Neuronal stem cell (in vitro differentiated cells): ENCODE data around the gene CAPS.

Source experiments
- DNase-seq: peaks from one replicate; pipeline ENCODE4 v3.0.0-alpha.2; 2013; ENCODE audit warnings: low spot score
- H2AFZ ChIP-seq: one replicate; pipeline ENCODE4 v1.6.1; 2013; ENCODE audit warnings: mild to moderate bottlenecking, low read length, inconsistent platforms
- H2AK5ac ChIP-seq: 2 replicates; pipeline ENCODE4 v1.6.1; 2013; ENCODE audit warnings: low read depth, mild to moderate bottlenecking, inconsistent platforms, low read length, moderate library complexity, mixed read lengths
- H2BK120ac ChIP-seq: 2 replicates; pipeline ENCODE4 v1.6.1; 2013; ENCODE audit warnings: low read depth, mild to moderate bottlenecking, inconsistent platforms, low read length, moderate library complexity, mixed read lengths
- H2BK12ac ChIP-seq: one replicate; pipeline ENCODE4 v1.6.1; 2013; ENCODE audit warnings: low read length, inconsistent platforms
- H2BK15ac ChIP-seq: 2 replicates; pipeline ENCODE4 v1.6.1; 2013; ENCODE audit warnings: mild to moderate bottlenecking, low read length, inconsistent platforms, mixed read lengths
- H2BK5ac ChIP-seq: one replicate; pipeline ENCODE4 v1.6.1; 2013; ENCODE audit warnings: inconsistent platforms, mild to moderate bottlenecking, low read length, moderate library complexity
- H3K14ac ChIP-seq: one replicate; pipeline ENCODE4 v1.6.1; 2013; ENCODE audit warnings: low read length, inconsistent platforms
- H3K18ac ChIP-seq: 2 replicates; pipeline ENCODE4 v1.6.1; 2013; ENCODE audit warnings: low read length, inconsistent platforms
- H3K23ac ChIP-seq: 2 replicates; pipeline ENCODE4 v1.6.1; 2013; ENCODE audit warnings: low read depth, mild to moderate bottlenecking, mixed read lengths, low read length, inconsistent platforms; ENCODE audit not compliant: poor library complexity
- H3K27ac ChIP-seq: replicated peaks from 3 replicates; pipeline ENCODE4 v1.5.1; 2013; ENCODE audit warnings: low read length, inconsistent platforms
- H3K27me3 ChIP-seq, 3 experiments: 2 replicates each; pipeline ENCODE4 v1.6.1; 2013; ENCODE audit warnings: low read length in 3 of 3, mild to moderate bottlenecking in 2 of 3, inconsistent platforms in 1 of 3, low read depth in 1 of 3, mixed read lengths in 1 of 3, moderate library complexity in 1 of 3; ENCODE audit not compliant: control insufficient read depth in 3 of 3, insufficient read depth in 3 of 3
- H3K36me3 ChIP-seq, 2 donors: replicated peaks in 1 of 2; 2 replicates each; pipeline ENCODE4 v1.6.1; 2013; ENCODE audit warnings: low read length in 2 of 2; ENCODE audit not compliant: control insufficient read depth in 2 of 2, insufficient read depth in 2 of 2
- H3K4ac ChIP-seq: 2 replicates; pipeline ENCODE4 v1.6.1; 2013; ENCODE audit warnings: inconsistent platforms, mild to moderate bottlenecking, low read length, moderate library complexity
- H3K4me1 ChIP-seq, 2 donors: 1 replicate in 1 of 2; 2 replicates in 1 of 2; pipeline ENCODE4 v1.6.1; 2013; ENCODE audit warnings: low read length in 2 of 2, low read depth in 1 of 2; ENCODE audit not compliant: control insufficient read depth in 2 of 2, insufficient read depth in 1 of 2
- H3K4me2 ChIP-seq: one replicate; pipeline ENCODE4 v1.6.1; 2013; ENCODE audit warnings: mild to moderate bottlenecking, low read length, inconsistent platforms; ENCODE audit not compliant: insufficient read depth, poor library complexity, severe bottlenecking
- H3K4me3 ChIP-seq, 2 donors: 2 replicates each; pipeline ENCODE4 v1.5.1; 2013; ENCODE audit warnings: low read length in 2 of 2, mild to moderate bottlenecking in 2 of 2, inconsistent platforms in 1 of 2, moderate library complexity in 1 of 2
- H3K79me1 ChIP-seq: one replicate; pipeline ENCODE4 v1.6.1; 2013; ENCODE audit warnings: low read depth, mild to moderate bottlenecking, inconsistent platforms, low read length, moderate library complexity
- H3K9ac ChIP-seq: one replicate; pipeline ENCODE4 v1.6.1; 2013; ENCODE audit warnings: mild to moderate bottlenecking, low read depth, low read length, inconsistent platforms; ENCODE audit not compliant: poor library complexity
- H3K9me3 ChIP-seq, 2 donors: replicated peaks in 1 of 2; 2 replicates each; pipeline versions ENCODE3 to v1.6.1; 2013; ENCODE audit warnings: low read length in 2 of 2, mild to moderate bottlenecking in 2 of 2, inconsistent platforms in 1 of 2, low read depth in 1 of 2, mixed read lengths in 1 of 2, moderate library complexity in 1 of 2; ENCODE audit not compliant: control insufficient read depth in 2 of 2, insufficient read depth in 1 of 2
- H4K8ac ChIP-seq: one replicate; pipeline ENCODE4 v1.6.1; 2013; ENCODE audit warnings: low read depth, mild to moderate bottlenecking, inconsistent platforms, low read length, moderate library complexity
- H4K91ac ChIP-seq: one replicate; pipeline ENCODE4 v1.6.1; 2013; ENCODE audit warnings: low read length, low read depth, mild to moderate bottlenecking, inconsistent platforms; ENCODE audit not compliant: poor library complexity
- WGBS, 2 donors: extraction: QIAGEN DNeasy Blood & Tissue Kit; methylation state at CpG; one replicate each; pipeline ENCODE4 v1.1.7; 2013; ENCODE audit warnings: missing lambda C conversion rate in 2 of 2, mixed read lengths in 1 of 2; ENCODE audit not compliant: insufficient read length in 2 of 2, insufficient replicate concordance in 1 of 2; ENCODE audit errors: extremely low coverage in 2 of 2; 5-methylcytosine and 5-hydroxymethylcytosine counted together

The CAPS gene

DNA sequence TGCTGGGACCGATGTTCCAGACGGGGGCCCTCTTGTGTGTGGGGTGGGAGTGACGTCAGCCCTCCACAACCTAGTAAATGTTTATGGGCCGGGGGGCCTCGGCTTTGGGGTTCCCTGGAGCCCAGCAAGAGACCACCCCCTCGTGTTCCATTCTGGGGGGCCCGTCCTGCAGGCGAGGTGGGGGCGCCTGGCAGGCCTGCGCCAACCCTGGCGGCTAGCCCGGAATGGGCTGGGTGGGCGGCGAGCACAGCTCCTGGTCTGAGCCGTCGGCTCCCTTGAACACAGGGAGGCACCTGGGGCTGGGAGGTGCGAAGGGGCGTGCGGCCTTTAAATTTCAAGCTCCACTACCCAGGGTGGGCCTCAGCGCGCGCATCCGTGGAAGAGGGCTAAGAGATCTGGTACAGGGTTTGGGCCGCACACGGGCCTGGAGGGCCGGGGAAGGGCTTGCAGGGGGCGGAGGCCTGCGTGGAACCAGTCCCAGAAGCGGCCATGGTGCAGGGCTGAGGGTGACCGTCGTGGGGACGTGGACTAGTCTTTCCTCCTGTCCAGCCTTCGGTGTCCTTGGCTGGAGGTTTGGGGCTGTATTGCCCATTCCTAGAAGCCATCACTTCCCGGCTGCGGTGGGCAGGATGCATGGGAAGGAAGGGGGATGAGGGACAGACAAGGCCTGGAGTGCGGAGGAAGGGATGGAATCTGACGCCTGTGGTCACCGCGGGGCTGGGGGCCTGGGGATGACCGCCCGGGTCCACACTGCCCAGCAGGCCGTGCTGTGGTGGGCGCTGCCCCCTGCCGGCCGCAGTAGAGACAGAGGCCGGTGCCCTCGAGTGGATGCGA, 21.9 kb upstream of the CAPS start:
- H3K9ac ChIP-seq, result peak overlapping the region; percentile 55
- H2AFZ ChIP-seq, result no peak overlapping the region
- peaks cover 15 to 16% of the 10 kb centered on the region in 2 donors for H3K36me3 ChIP-seq
- H4K8ac ChIP-seq, result peak overlapping the region; percentile 74
- no peak overlapping the region for H3K27ac ChIP-seq
- peaks cover 3 to 5% of the 10 kb centered on the region in 2 donors for H3K4me1 ChIP-seq
- peak overlapping the region; percentile 59 for H3K23ac ChIP-seq
- H3K4me3 ChIP-seq, result no peak overlapping the region
- H2BK120ac ChIP-seq, result no peak overlapping the region
- no CpG with 5 or more reads among the region's 48 CpGs for WGBS, 2 donors
- no peak overlapping the region for H4K91ac ChIP-seq
- H3K18ac ChIP-seq, result peak overlapping the region; percentile 20
- peak overlapping the region; percentile 72 for H2AK5ac ChIP-seq
- H2BK12ac ChIP-seq, result peak overlapping the region; percentile 8
- H3K27me3 ChIP-seq, result no peaks in the 10 kb centered on the region
- peak overlapping the region; percentile 42 for H2BK5ac ChIP-seq
- peaks cover 4% of the 10 kb centered on the region for H3K79me1 ChIP-seq
- peak; percentile 48 for DNase-seq
- no peak overlapping the region for H2BK15ac ChIP-seq
- no peak overlapping the region for H3K4me2 ChIP-seq
- H3K4ac ChIP-seq, result peak overlapping the region; percentile 67
- no peaks in the 10 kb centered on the region for H3K9me3 ChIP-seq
- H3K14ac ChIP-seq, result peak overlapping the region; percentile 47

GRCh38 chr19:5892772-5893275, 21.2 kb upstream of the CAPS start:
- no peak overlapping the region for H2BK120ac ChIP-seq
- H3K14ac ChIP-seq, result no peak overlapping the region
- no peak overlapping the region for H3K4me2 ChIP-seq
- H3K4me1 ChIP-seq, result peaks cover 3 to 5% of the 10 kb centered on the region in 2 donors
- no peaks in the 10 kb centered on the region for H3K27me3 ChIP-seq
- H3K27ac ChIP-seq, result no peak overlapping the region
- H3K18ac ChIP-seq, result no peak overlapping the region
- H2BK5ac ChIP-seq, result peak overlapping the region; percentile 42
- no peak overlapping the region for H3K9ac ChIP-seq
- peak overlapping the region; percentile 81 for H2AK5ac ChIP-seq
- H3K36me3 ChIP-seq, result peaks cover 15 to 16% of the 10 kb centered on the region in 2 donors
- H3K4ac ChIP-seq, result no peak overlapping the region
- no peak for DNase-seq
- no peaks in the 10 kb centered on the region for H3K9me3 ChIP-seq
- H4K8ac ChIP-seq, result no peak overlapping the region
- no CpG with 5 or more reads among the region's 15 CpGs for WGBS, 2 donors
- H2AFZ ChIP-seq, result no peak overlapping the region
- H3K4me3 ChIP-seq, result no peak overlapping the region
- H4K91ac ChIP-seq, result no peak overlapping the region
- H2BK15ac ChIP-seq, result no peak overlapping the region
- no peak overlapping the region for H2BK12ac ChIP-seq
- peaks cover 9% of the 10 kb centered on the region for H3K79me1 ChIP-seq
- H3K23ac ChIP-seq, result no peak overlapping the region

GRCh38 chr19:5893296-5893903, 20.7 kb upstream of the CAPS start:
- Histone ChIP-seq H3K9ac (no peak overlapping the region), H4K91ac (no peak overlapping the region), H4K8ac (no peak overlapping the region), H3K4ac (no peak overlapping the region), H3K14ac (no peak overlapping the region), H2BK15ac (no peak overlapping the region), H3K4me2 (no peak overlapping the region), H3K4me1 (peaks cover 3 to 5% of the 10 kb centered on the region in 2 donors), H3K79me1 (peaks cover 10% of the 10 kb centered on the region), H3K23ac (no peak overlapping the region), H2BK120ac (no peak overlapping the region), H2AK5ac (no peak overlapping the region), H2BK5ac (peak overlapping the region; percentile 42), H2AFZ (no peak overlapping the region), H3K36me3 (peaks cover 15 to 16% of the 10 kb centered on the region in 2 donors), H2BK12ac (no peak overlapping the region), H3K27me3 (no peaks in the 10 kb centered on the region), H3K18ac (no peak overlapping the region), H3K27ac (no peak overlapping the region), H3K9me3 (no peaks in the 10 kb centered on the region), H3K4me3 (no peak overlapping the region)
- WGBS, 2 donors, result no CpG with 5 or more reads among the region's 13 CpGs
- no peak for DNase-seq
